Muscle of arm (tissue), 12 donors: ENCODE results near the gene CACNA1I. TPM values are rescaled to one million over a fixed set of nuclear protein-coding genes. Genes with fewer than 3 reads are reported as not detected.

Experiments used
- DNase-seq: peaks from one replicate; pipeline ENCODE4 v3.0.0-alpha.2; 2013
- polyA plus RNA-seq, 12 donors: library from polyadenylated mRNA; unstranded; fragments of 120-200 nt; gene quantifications; one replicate each; pipeline ENCODE4 v1.2.1, GENCODE V29; 2013; ENCODE audit not compliant: insufficient read length in 12 of 12

CACNA1I gene
- polyA plus RNA-seq, 12 donors: 0.03 to 0.40 (median 0.13) TPM; not detected in 2

DNA sequence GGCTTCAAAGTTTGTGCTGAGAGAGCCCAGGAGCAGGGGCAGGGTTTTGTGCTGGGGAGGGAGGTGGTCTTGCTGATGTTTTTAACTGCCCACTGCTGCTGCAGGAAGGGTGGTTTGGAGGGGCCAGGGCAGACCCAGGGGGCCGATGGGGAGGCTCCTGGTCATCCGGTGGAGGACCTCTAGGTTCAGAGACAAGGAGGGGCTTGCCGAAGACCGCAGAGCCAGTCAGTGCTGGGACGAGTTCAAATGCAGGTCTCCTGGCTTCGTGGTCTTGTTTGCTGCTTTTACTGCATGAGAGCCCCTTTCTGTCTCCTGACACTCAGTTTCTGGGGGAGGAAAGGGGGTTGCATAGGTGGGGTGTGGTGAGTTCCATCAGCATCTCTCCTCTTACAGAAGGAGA lies 26.0 kb downstream of the CACNA1I start:
- no peak for DNase-seq

DNA sequence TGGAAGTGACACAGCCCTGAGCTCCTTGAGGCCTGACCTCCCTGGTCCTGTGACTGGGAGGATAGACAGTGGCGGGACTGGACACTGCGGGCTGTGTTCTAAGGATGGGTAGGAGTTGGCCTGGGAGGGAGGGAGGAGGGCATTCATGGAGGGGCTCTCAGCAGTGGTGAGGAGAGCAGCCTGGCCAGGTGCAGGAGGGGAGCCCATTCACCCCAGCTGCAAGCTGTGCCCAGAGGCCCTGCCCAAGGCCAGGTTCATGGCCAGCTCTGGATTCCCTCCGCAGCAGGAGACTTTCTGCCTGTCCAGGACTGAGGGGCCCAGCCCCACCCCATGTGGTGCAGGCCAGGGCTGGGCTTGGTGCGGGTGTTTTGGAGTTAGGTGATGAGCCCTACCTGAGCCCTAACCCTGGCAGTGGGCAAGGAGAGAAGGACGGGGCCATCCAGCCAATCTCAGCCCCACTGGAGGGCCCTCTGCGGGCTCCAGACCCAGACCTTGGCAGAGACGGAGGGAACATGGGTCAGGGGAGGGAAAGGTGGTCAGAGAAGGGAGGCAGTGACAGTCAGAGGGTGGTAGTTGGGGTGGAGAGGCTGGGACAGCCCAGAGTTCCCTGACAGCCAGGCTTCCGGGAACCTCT lies 26.8 kb downstream of the CACNA1I start:
- no peak for DNase-seq

DNA sequence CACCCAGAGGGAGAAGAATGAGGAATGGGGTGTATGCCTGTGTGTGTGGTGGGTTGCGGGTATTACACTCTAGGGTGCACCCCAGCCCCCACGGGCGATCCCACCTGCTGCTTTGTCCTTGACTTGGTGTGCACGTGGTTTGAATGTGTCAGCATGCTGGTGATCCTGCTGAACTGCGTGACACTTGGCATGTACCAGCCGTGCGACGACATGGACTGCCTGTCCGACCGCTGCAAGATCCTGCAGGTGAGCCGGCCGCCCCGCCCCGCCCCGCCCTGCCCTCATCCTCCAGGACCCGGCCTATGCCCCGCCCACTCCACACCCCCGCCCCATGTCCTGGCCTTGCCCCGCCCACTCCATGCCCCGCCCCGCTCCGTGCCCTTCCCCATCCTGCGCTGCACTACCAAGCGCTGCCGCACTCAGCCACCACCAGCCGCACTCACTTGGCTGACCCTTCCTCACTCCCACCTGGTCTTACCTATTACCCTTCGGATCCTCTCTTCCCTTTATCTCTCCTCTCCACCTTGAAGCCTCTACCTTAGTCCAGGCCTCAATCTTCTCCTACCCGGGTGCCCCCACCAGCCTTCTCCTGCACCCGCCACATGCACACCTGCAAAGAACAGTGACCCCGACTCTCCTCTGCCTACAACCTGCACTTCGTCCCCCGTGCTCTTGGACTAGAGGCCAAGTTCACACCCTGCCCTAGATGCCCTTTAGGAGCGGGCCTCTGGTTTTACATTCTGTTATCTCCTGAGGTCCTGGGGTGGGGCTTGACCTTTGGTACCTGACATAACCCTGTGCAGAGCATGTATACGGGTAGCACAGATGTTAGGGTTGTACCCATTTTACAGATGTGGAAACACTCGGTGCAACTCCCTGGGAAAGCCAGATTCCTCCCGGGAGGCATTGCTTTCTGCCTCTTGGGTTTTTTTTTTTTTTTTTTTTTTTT lies 27.7 kb downstream of the CACNA1I start:
- DNase-seq: no peak

DNA sequence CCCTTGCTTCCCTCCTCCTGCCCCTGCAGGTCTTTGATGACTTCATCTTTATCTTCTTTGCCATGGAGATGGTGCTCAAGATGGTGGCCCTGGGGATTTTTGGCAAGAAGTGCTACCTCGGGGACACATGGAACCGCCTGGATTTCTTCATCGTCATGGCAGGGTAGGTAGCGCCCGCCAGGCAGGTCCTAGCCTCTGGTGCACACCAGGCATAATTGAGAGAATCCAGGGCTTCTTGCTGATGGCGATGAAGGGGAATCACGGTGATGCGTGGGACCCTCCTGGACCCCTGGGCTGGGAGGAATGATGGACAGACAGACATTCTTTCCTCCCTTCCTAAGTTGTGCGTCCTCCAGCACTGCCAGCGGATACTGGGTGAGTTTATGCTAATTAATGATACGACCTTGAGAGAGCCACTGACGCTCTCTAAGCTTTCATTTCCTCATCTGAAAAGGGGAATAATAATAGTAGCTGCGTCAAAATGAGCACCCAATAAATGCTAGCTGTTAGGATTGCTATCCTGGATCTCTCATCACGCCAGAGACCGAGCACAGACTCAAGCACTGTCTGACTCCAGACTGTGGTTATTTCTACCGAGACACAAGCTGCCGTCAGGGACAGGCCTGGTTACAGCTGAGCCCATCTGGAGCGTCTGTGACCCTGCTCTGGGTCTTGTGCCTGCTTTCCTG lies 30.1 kb downstream of the CACNA1I start:
- DNase-seq: no peak

DNA sequence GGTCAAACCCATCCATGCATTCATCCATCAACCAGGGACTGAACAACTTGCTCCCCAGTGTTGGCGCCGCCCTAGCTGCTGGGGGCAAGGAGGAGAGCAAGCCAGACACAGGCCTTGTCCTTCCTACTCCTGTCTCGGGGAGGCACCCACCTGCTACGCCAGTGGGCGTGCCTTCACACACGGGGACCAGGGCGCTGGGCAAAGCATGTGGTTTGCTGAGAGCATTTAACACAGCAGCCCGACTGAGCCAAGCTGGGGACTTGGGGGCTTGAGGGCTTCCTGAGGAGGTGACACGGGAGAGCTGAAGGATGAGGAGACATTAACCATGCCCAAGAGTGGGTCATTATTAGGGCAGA lies 30.6 kb downstream of the CACNA1I start:
- no peak for DNase-seq

DNA sequence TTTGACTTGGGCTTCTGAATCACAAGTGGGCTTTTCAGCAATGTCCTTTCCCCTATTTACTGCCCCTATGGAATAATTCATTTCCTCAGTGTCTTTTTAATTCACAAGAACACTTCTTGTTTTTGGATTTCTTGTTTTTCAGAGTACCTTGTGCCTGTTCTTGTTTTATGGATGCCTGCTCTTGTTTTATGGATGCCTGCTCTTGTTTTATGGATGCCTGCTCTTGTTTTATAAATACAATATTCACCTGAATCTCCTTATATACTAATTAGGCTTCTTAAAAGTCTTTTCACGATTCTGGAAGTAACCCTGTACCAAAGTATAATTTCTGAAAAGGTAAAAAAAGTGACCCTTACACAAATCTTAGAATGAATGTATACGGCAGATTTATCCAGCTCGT lies 32.8 kb downstream of the CACNA1I start:
- DNase-seq: no peak

DNA sequence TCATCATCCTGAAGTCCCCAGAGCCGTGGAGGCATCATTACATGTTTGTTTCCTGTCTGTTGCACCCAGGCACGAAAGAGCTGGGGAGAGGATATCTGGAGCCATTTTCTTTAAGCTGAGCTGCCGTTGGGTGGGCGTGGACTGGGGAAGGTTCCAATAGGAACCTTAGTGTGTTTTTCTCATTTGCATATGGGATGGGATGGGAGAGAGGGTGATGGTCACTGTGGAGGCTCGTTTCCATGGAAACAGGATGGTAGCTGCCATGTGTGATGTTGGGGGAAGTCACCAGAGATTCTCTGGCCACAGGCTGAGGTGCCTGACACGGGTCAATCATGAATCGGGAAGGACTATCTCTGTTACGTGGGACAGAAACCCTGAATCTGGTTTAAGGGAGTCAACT lies 39.7 kb downstream of the CACNA1I start:
- DNase-seq: no peak

DNA sequence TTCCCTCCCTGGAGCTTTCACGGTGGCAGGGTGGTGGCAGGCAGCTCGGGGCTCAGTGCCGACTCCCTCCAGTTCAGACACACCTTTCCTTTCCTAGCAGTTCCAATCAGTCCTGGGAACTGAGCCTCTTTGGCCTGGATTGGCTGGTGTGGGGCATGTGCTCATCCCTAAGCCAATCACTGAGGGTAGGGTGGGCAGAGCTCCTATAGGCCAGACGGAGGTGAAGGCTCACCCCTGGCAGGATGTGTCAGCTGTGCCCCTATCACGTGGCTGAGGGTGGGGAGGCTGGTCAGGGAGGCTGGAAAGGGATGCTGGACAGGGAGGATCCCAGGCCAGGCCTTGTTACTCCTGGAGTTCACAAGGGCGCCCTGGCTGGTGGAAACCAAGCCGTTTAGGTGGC lies 40.2 kb downstream of the CACNA1I start:
- no peak for DNase-seq

DNA sequence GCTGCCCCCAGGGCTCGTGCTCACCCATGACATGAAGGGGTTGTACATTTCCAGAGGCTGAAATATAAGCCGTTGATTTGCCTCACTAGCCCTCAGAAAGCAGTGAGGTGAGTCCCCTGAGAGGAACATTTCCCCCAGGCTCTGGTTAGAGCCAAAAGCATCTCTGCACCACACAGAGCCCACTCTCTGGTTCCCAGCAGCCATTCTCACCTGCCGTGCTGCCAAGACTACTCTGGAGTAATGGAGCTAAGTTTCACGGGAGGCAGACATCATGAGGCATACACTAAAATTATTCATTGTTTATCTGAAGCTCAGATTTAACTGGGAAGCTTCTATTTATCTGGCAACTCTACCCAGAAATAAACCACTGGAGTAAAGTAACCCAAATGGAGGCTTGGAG lies 40.8 kb downstream of the CACNA1I start:
- no peak for DNase-seq

DNA sequence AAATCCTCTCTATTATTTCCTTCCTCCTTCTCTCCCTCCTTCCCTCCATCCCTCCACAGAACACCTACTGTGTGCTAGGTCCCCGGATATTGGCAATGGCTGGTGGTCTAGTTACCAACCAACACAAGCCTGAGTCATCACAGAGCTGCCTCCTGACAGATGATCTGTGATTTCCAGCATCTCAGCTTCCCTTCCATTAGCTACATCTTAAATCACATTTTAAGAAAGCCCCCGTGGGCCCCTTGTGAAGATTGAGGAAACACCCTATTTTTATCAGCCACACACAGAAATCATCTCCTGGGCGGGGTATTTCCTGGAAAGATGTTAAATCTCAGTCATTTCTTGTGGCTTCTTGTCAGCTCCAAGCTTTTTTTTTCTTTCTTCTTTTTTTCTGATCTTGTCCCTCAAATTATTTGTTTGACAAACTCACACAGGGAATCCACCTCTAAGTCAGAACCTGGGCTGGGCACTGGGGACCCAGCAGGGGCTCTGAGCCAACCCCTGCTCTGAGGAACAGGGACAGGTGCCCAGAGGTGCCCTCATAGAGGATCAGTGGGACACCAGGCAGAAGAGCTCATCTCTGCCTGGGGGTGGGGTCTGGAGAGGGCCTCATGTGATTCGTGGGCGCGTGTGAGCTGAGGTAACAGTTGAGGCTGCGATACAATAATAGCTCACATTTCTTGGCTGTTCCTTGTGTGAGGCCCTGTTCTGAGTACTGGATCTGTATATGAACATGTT lies 42.4 kb downstream of the CACNA1I start:
- DNase-seq: peak; percentile 18

DNA sequence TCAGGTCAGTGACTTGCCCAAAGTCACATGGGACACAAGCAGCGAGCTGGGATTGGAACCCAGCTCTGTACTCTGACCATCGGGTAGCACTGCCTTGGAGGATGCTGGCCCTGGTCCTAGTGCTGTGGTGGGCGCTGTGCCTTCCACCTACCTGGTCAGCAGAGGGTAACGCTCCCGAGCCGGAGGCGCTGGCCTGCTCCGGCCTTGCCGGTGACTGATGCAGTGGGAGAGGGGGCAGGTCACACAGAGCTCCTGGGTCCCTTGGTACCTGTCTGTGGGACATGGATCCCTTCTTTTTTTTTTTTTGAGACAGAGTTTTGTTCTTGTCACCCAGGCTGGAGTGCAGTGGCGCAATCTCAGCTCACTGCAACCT lies 43.0 kb downstream of the CACNA1I start:
- DNase-seq: no peak

DNA sequence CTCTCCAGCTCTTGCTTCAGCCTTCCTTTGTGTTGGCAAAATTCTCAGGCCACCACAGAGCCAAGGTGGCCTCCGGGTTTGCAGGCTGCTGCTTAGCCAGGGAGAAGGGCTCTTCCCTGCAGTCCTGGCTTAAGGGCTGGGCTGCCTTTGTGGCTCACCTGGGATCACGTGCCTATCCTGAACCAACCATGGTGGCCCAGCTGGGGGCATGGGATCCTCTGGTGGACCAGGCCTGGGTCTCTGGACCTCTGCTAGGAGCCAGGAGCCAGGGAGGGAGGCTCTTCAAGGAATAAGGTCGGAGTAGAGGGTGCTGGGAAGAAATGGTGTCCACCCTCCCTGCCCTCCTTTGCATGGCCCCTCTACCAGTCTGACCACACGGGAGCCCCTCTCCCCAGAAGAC lies 43.9 kb downstream of the CACNA1I start:
- no peak for DNase-seq

DNA sequence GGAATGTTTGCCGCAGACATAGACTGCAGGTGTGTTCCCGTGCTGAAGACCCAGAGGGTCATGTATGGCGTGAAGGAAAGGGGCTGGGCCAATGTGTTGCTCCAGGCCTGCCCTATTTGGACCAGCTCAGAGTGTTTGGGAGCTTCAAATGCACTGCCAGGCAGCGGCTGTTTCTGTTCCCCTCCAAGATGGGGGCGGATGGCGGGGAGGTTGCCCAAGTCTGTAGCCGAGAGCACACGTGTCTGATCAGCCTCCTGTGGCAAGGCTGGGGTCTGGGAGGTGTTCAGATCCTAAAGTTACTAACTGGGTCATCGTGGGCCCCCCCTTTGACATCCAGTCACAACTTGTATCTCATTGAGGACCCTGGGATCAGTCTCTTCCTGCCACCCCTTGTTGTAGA lies 45.5 kb downstream of the CACNA1I start:
- DNase-seq: no peak

DNA sequence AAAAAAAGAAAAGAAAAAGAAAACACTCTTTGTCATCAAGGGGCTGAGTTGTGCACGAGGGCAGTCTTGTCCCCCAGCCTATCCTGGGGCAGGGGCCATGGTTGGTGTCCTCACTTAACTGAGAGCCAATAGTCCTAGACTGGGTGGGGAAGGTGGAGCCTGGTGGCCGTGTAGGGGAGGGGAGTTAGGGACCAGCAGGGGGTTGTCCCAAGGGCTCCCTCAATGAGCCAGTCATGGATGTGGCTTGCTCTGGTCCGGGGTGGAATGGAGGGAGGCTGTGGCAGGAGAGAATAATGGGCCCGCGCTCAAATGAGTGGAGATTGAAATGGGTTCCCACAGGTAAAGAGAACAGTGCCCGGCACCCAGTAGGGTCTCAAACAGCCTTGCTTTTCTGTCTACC lies 46.2 kb downstream of the CACNA1I start:
- no peak for DNase-seq

DNA sequence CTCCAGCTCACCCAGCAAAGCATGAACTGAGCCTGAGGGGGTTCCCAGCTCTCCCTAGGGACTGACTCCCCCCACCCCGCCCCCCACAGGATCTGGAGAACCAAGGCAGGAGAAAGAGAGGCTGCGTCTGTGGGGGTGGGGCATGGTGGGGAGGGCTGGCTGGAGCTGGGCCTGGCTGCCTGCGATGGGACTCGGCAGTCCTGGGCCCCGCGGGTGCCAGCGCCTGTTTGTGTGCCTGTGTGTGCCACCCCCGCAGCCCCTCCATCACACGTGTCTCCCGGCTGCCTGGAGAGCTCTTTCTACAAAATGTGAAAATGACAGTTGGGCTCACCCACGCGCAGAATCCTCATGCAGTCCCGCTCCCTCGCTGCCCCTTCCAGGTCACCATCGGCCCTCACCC lies 46.8 kb downstream of the CACNA1I start:
- DNase-seq: no peak

DNA sequence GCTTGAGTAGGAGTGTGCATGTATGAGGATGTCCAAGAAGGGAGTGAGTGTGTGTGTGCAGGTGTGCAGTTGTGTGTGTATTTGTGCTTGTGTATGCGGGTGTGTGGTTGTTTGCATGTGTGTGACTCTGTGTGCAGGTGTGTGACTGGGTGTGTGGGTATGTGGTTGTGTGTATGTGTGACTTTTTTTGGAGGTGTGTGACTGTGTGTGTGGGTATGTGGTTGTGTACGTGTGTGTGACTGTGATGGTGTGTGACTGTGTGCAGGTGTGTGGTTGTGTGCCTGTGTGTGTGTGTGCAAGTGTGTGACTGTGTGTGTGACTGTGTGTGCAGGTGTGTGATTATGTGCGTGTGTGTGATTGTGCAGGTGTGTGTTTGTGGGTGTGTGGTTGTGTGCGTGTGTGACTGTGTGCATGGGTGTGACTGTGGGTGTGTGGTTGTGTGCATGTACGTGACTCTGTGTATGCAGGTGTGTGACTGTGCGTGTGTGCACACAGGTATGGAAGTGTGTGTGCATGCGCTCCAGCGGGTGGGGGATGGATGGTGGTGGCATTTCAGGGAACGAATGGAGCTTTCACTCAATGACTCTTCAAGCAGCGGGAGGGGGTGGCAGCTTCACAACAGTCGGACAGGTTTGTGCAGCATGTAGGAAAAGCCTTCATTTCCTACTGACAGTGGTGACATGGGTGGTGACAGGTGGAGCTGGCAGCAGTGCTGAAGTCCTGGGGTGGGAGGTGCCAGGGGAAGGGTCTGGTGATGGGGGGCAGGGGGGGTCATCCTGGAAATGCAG lies 47.6 kb downstream of the CACNA1I start:
- no peak for DNase-seq

DNA sequence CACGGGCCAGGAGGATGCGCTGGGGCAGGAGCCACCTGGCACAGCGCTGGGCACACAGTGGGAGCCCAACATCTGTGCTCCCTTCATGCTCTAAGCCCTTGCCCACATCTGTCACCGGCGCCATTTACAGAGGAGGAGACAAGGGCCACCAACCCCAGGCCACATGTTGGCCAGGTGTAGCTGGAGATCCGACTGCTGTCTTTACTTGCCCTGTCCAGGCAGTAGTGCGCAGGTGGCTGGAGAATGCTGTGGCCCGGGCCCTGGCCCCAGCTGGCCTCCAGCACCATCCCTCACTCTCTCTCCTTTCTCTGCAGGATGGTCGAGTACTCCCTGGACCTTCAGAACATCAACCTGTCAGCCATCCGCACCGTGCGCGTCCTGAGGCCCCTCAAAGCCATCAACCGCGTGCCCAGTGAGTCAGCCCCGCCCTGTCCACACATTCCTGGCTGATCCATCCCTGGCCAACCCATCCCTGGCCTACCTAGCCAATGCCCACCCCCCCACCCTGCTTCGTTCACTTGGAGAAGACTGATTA lies 48.5 kb downstream of the CACNA1I start:
- DNase-seq: no peak

DNA sequence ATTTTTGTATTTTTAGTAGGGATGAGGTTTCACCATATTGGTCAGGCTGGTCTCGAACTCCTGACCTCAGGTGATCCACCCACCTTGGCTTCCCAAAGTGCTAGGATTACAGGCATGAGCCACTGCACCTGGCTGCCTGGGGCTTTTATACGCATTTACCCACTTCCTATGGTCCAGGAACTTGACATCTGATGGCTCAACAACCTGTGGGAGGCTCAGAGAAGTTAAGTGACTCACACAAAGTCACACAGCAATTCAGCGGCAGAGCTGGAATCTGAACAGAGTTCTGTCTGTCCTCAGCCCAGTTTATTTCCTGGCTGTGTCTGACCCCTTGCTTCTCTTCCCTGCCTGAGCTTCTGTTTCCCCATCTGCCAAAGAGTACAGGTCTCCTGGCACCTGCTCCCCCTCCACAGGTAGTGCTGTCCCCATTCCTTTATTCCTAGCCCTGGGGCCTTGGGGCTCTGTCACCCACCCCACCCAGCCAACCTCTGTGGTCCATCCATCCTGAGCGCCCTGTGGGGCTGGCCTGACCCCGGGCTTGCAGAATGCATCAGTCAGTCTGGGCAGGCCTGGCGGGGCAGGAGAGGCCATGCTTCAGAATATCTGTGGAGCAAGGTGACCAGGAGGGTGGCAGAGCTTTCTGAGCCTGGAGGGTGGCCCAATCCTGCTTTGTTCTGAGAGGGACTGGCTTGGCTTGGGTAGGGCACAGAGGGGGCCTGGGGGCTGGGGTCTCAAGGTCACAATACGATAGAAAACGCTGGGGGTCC lies 50.6 kb downstream of the CACNA1I start:
- no peak for DNase-seq

DNA sequence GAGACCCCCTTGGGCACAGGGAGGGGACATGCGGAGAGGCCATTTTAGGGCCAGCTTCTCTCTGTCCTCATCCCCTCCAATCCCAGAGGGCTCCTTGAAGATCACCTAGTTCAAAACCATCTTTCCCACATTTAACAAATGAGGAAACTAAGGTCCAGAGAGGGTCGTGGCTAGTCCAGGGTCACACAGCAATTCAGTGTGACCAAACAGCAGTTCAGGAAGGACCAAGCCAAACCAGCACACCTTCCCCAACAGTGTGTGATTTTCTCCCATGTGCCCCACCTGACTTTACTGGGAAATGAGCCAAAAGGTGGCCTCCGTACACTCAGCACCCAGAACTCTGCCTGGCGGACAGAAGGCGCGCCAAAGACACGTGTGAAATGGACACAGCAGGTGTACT lies 51.3 kb downstream of the CACNA1I start:
- DNase-seq: no peak

DNA sequence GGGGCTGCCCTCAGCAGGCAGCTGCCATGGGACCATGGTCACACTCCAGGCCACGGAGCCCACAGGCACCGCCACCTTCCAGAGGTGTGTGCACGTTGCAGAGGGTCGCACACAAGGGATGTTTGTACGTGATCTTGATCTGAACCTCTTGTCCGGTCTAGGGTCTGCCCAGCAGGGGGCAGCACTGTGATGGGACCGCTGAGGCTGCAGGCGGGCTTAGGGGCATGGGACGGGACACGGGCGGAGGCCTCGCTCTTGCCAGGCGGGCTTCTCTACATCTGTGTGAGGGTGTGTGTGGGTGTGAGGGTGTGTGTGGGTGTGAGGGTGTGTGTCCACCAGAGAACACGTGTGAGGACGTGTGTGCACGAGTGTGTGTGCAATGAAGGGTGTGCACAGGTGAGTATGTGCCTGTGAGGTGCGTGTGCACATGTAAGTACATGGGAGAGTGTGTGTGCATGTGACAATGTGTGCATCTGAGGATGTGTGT lies 52.4 kb downstream of the CACNA1I start:
- peak; percentile 38 for DNase-seq
